Measurements from ENCODE around the gene HK3. TPM values are rescaled to one million over a fixed set of nuclear protein-coding genes. Genes with fewer than 3 reads are reported as not detected.

Gene HK3
- total RNA-seq, 1 donor, result not detected

GRCh38 chr5:176868126-176868525, 31.0 kb downstream of the HK3 start:
- no peak for TF ChIP-seq CTCF (IDR thresholded peaks at IDR 0.05; ENCODE audit: insufficient read depth, low read depth, low read length)
- DNase-seq (ENCODE audit: low read depth), result no peak
- no peak overlapping the region for H3K4me3 ChIP-seq (ENCODE audit: low read depth, low read length)

GRCh38 chr5:176866707-176867310, 32.3 kb downstream of the HK3 start:
- TF ChIP-seq CTCF (IDR thresholded peaks at IDR 0.05; ENCODE audit: insufficient read depth, low read depth, low read length), result no peak
- DNase-seq (ENCODE audit: low read depth), result no peak
- no peak overlapping the region for H3K4me3 ChIP-seq (ENCODE audit: low read depth, low read length)

- TF ChIP-seq CTCF (IDR thresholded peaks at IDR 0.05; ENCODE audit: insufficient read depth, low read depth, low read length), result no peak
- H3K4me3 ChIP-seq (ENCODE audit: low read depth, low read length), result no peak overlapping the region
- no peak for DNase-seq (ENCODE audit: low read depth)
These were observed 33.2 kb downstream of the HK3 start for GRCh38 chr5:176865964-176866363.

- DNase-seq (ENCODE audit: low read depth), result no peak
- H3K4me3 ChIP-seq (ENCODE audit: low read depth, low read length), result no peak overlapping the region
- no peak for TF ChIP-seq CTCF (IDR thresholded peaks at IDR 0.05; ENCODE audit: insufficient read depth, low read depth, low read length)
These were observed 34.4 kb downstream of the HK3 start for GRCh38 chr5:176864755-176865154.

- TF ChIP-seq CTCF (IDR thresholded peaks at IDR 0.05; ENCODE audit: insufficient read depth, low read depth, low read length), result no peak
- DNase-seq (ENCODE audit: low read depth), result no peak
- no peak overlapping the region for H3K4me3 ChIP-seq (ENCODE audit: low read depth, low read length)
These were observed 35.4 kb downstream of the HK3 start for GRCh38 chr5:176863765-176864098.

- H3K4me3 ChIP-seq (ENCODE audit: low read depth, low read length), result no peak overlapping the region
- no peak for DNase-seq (ENCODE audit: low read depth)
- TF ChIP-seq CTCF (IDR thresholded peaks at IDR 0.05; ENCODE audit: insufficient read depth, low read depth, low read length), result no peak
These were observed 35.9 kb downstream of the HK3 start for GRCh38 chr5:176863041-176863764.

Measured in fibroblast of villous mesenchyme (primary cell).